Karpas-422 (cell line): ENCODE data around the gene MACROD2. TPM values are rescaled to one million over a fixed set of nuclear protein-coding genes. Genes with fewer than 3 reads are reported as not detected.

Source experiments
- DNase-seq: peaks from one replicate; pipeline ENCODE4 v3.0.0-alpha.2; 2015
- H2AFZ ChIP-seq: fragments of 200-600 bp; sonication (generic); 2 replicates; pipeline ENCODE4 v1.6.1; 2014; ENCODE audit warnings: antibody characterized with exemption, low read length, mixed read lengths
- H3K27ac ChIP-seq: fragments of 200-600 bp; sonication (generic); 2 replicates; pipeline ENCODE4 v1.5.1; 2014; ENCODE audit warnings: mild to moderate bottlenecking, low read length, moderate library complexity
- H3K27me3 ChIP-seq: fragments of 200-600 bp; sonication (generic); 2 replicates; pipeline ENCODE4 v1.6.1; 2014; ENCODE audit warnings: low read length, mixed read lengths
- H3K36me3 ChIP-seq: fragments of 200-600 bp; sonication (generic); 2 replicates; pipeline ENCODE4 v1.6.1; 2014; ENCODE audit warnings: low read length, mixed read lengths; ENCODE audit not compliant: insufficient read depth
- H3K4me1 ChIP-seq: fragments of 200-600 bp; sonication (generic); 2 replicates; pipeline ENCODE4 v1.6.1; 2014; ENCODE audit warnings: mild to moderate bottlenecking, low read length, mixed read lengths
- H3K4me2 ChIP-seq: fragments of 200-600 bp; sonication (generic); 2 replicates; pipeline ENCODE4 v1.6.1; 2014; ENCODE audit warnings: low read length, low read depth, mild to moderate bottlenecking; ENCODE audit not compliant: poor library complexity, severe bottlenecking
- H3K4me3 ChIP-seq: fragments of 200-600 bp; sonication (generic); 2 replicates; pipeline ENCODE4 v1.5.1; 2014; ENCODE audit warnings: mild to moderate bottlenecking, antibody characterized with exemption, low read length, mixed read lengths
- H3K79me2 ChIP-seq: fragments of 200-600 bp; sonication (generic); 2 replicates; pipeline ENCODE4 v1.6.1; 2014; ENCODE audit warnings: mild to moderate bottlenecking, low read length, mixed read lengths
- H3K9ac ChIP-seq: fragments of 200-600 bp; sonication (generic); 2 replicates; pipeline ENCODE4 v1.6.0; 2014; ENCODE audit warnings: low read length
- H3K9me2 ChIP-seq: fragments of 200-600 bp; sonication (generic), shearing (Covaris generic); replicated peaks from 2 replicates; pipeline ENCODE4 v1.6.0; 2014; ENCODE audit warnings: mild to moderate bottlenecking, low read length, moderate library complexity; ENCODE audit not compliant: insufficient read depth
- H3K9me3 ChIP-seq: fragments of 300-700, 200-600 bp; sonication (generic); 2 replicates; pipeline ENCODE4 v1.6.1; 2014; ENCODE audit warnings: low read length, mixed read lengths
- H4K20me1 ChIP-seq: fragments of 200-600 bp; sonication (generic); 2 replicates; pipeline ENCODE4 v1.6.1; 2014; ENCODE audit warnings: mild to moderate bottlenecking, antibody characterized with exemption, low read length, low read depth; ENCODE audit not compliant: insufficient read depth
- total RNA-seq: library from RNA; depleted of rRNA; stranded (reverse); fragments of >200 nt; shearing (Covaris generic); gene quantifications from 2 replicates; pipeline ENCODE4 v1.2.3, GENCODE V29; 2014; ENCODE audit warnings: low replicate concordance

MACROD2 gene
- total RNA-seq, 1 experiment from 2014 or later: 0.15 TPM

- no peak overlapping the region for H3K4me3 ChIP-seq
- DNase-seq: no peak
- no peaks in the 10 kb centered on the region for H3K9me2 ChIP-seq
- H2AFZ ChIP-seq: 0 out of 2 replicates have a peak overlapping the region, but pooled peaks have one; percentile 23
- no peak overlapping the region for H3K27ac ChIP-seq
- no peaks in the 10 kb centered on the region for H3K79me2 ChIP-seq
- no peak overlapping the region for H3K4me2 ChIP-seq
- no peaks in the 10 kb centered on the region for H4K20me1 ChIP-seq
- H3K4me1 ChIP-seq: peaks cover 4% of the 10 kb centered on the region
- H3K36me3 ChIP-seq: no peaks in the 10 kb centered on the region
- no peaks in the 10 kb centered on the region for H3K9me3 ChIP-seq
- no peak overlapping the region for H3K9ac ChIP-seq
- no peaks in the 10 kb centered on the region for H3K27me3 ChIP-seq
Measured at GRCh38 chr20:15937179-15937578, 1941.9 kb downstream of the MACROD2 start.

- Histone ChIP-seq H3K9me3 (no peaks in the 10 kb centered on the region), H3K4me2 (no peak overlapping the region), H3K36me3 (no peaks in the 10 kb centered on the region), H4K20me1 (no peaks in the 10 kb centered on the region), H3K4me1 (peaks cover 4% of the 10 kb centered on the region), H3K79me2 (no peaks in the 10 kb centered on the region), H3K9ac (no peak overlapping the region), H3K27ac (no peak overlapping the region), H3K4me3 (no peak overlapping the region), H3K9me2 (no peaks in the 10 kb centered on the region), H3K27me3 (no peaks in the 10 kb centered on the region), H2AFZ (no peak overlapping the region)
- DNase-seq: no peak
Measured at GRCh38 chr20:15938847-15939246, 1943.5 kb downstream of the MACROD2 start.

- no peaks in the 10 kb centered on the region for H3K36me3 ChIP-seq
Measured at GRCh38 chr20:15940127-15940526, 1944.8 kb downstream of the MACROD2 start.

GRCh38 chr20:15942130-15942529 is 1946.8 kb downstream of the MACROD2 start:
- Histone ChIP-seq H2AFZ (no peak overlapping the region), H3K9me3 (no peaks in the 10 kb centered on the region), H3K4me3 (no peak overlapping the region), H3K79me2 (no peaks in the 10 kb centered on the region), H3K4me2 (no peak overlapping the region), H3K27ac (no peak overlapping the region), H3K9ac (no peak overlapping the region), H3K36me3 (no peaks in the 10 kb centered on the region), H4K20me1 (no peaks in the 10 kb centered on the region), H3K27me3 (no peaks in the 10 kb centered on the region), H3K9me2 (no peaks in the 10 kb centered on the region), H3K4me1 (peaks cover 3% of the 10 kb centered on the region)
- DNase-seq: no peak

More at GRCh38 chr20:15940127-15940526, 1944.8 kb downstream of the MACROD2 start:
- no peaks in the 10 kb centered on the region for H3K9me3 ChIP-seq
- no peak overlapping the region for H3K27ac ChIP-seq
- H3K27me3 ChIP-seq: no peaks in the 10 kb centered on the region
- no peaks in the 10 kb centered on the region for H3K79me2 ChIP-seq
- no peak for DNase-seq
- H4K20me1 ChIP-seq: no peaks in the 10 kb centered on the region
- no peak overlapping the region for H3K9ac ChIP-seq
- H3K4me2 ChIP-seq: no peak overlapping the region
- peaks cover 4% of the 10 kb centered on the region for H3K4me1 ChIP-seq
- no peaks in the 10 kb centered on the region for H3K9me2 ChIP-seq
- H2AFZ ChIP-seq: no peak overlapping the region
- H3K4me3 ChIP-seq: no peak overlapping the region

GRCh38 chr20:15945289-15945688 is 1950.0 kb downstream of the MACROD2 start:
- Histone ChIP-seq H3K36me3 (no peaks in the 10 kb centered on the region), H3K79me2 (no peaks in the 10 kb centered on the region), H3K4me1 (no peaks in the 10 kb centered on the region), H3K9ac (no peak overlapping the region), H3K4me3 (no peak overlapping the region), H3K9me3 (no peaks in the 10 kb centered on the region), H3K27me3 (no peaks in the 10 kb centered on the region), H3K9me2 (no peaks in the 10 kb centered on the region), H2AFZ (no peak overlapping the region), H3K27ac (no peak overlapping the region), H4K20me1 (no peaks in the 10 kb centered on the region), H3K4me2 (no peak overlapping the region)
- no peak for DNase-seq

- Histone ChIP-seq H3K79me2 (no peaks in the 10 kb centered on the region), H3K27me3 (no peaks in the 10 kb centered on the region), H3K9ac (no peak overlapping the region), H3K9me3 (no peaks in the 10 kb centered on the region), H2AFZ (no peak overlapping the region), H3K27ac (no peak overlapping the region), H3K36me3 (no peaks in the 10 kb centered on the region), H3K4me3 (no peak overlapping the region), H3K9me2 (no peaks in the 10 kb centered on the region), H3K4me1 (no peaks in the 10 kb centered on the region), H4K20me1 (no peaks in the 10 kb centered on the region), H3K4me2 (no peak overlapping the region)
- no peak for DNase-seq
Measured at GRCh38 chr20:15949391-15949790, 1954.1 kb downstream of the MACROD2 start.

- no peaks in the 10 kb centered on the region for H3K79me2 ChIP-seq
- H3K27me3 ChIP-seq: no peaks in the 10 kb centered on the region
- no peak overlapping the region for H3K9ac ChIP-seq
- H3K36me3 ChIP-seq: no peaks in the 10 kb centered on the region
- no peak for DNase-seq
- no peak overlapping the region for H2AFZ ChIP-seq
- no peaks in the 10 kb centered on the region for H4K20me1 ChIP-seq
- no peaks in the 10 kb centered on the region for H3K4me1 ChIP-seq
- no peak overlapping the region for H3K27ac ChIP-seq
- H3K9me2 ChIP-seq: no peaks in the 10 kb centered on the region
- no peak overlapping the region for H3K4me2 ChIP-seq
- no peaks in the 10 kb centered on the region for H3K9me3 ChIP-seq
- no peak overlapping the region for H3K4me3 ChIP-seq
Measured at GRCh38 chr20:15951658-15952057, 1956.3 kb downstream of the MACROD2 start.

- H3K4me1 ChIP-seq: peaks cover 14% of the 10 kb centered on the region
Measured at GRCh38 chr20:15958142-15958541, 1962.8 kb downstream of the MACROD2 start.

GRCh38 chr20:15965165-15965564 is 1969.8 kb downstream of the MACROD2 start:
- H4K20me1 ChIP-seq: no peaks in the 10 kb centered on the region
- no peaks in the 10 kb centered on the region for H3K79me2 ChIP-seq
- H3K4me3 ChIP-seq: no peak overlapping the region
- H2AFZ ChIP-seq: no peak overlapping the region
- no peaks in the 10 kb centered on the region for H3K27me3 ChIP-seq
- H3K9me2 ChIP-seq: no peaks in the 10 kb centered on the region
- H3K27ac ChIP-seq: no peak overlapping the region
- no peaks in the 10 kb centered on the region for H3K9me3 ChIP-seq
- peaks cover 16% of the 10 kb centered on the region for H3K4me1 ChIP-seq
- no peaks in the 10 kb centered on the region for H3K36me3 ChIP-seq
- no peak overlapping the region for H3K4me2 ChIP-seq
- no peak for DNase-seq
- no peak overlapping the region for H3K9ac ChIP-seq

More at GRCh38 chr20:15958142-15958541, 1962.8 kb downstream of the MACROD2 start:
- Histone ChIP-seq H3K9ac (no peak overlapping the region), H4K20me1 (no peaks in the 10 kb centered on the region), H2AFZ (no peak overlapping the region), H3K4me2 (no peak overlapping the region), H3K9me2 (no peaks in the 10 kb centered on the region), H3K9me3 (no peaks in the 10 kb centered on the region), H3K36me3 (no peaks in the 10 kb centered on the region), H3K79me2 (no peaks in the 10 kb centered on the region), H3K4me3 (no peak overlapping the region), H3K27me3 (no peaks in the 10 kb centered on the region), H3K27ac (no peak overlapping the region)
- no peak for DNase-seq
